ENCODE measurements around the gene TPD52L1. TPM values are rescaled to one million over a fixed set of nuclear protein-coding genes. Genes with fewer than 3 reads are reported as not detected.

Gene TPD52L1
- total RNA-seq, 1 donor from 2014 or later = 200 TPM

GRCh38 chr6:125303512-125303854 lies 149.9 kb downstream of the TPD52L1 start:
- Mint-ChIP-seq H3K4me3 (no peak overlapping the region), H3K9me3 (peaks cover 12% of the 10 kb centered on the region), H3K36me3 (peaks cover 10% of the 10 kb centered on the region), H3K27me3 (ENCODE audit: low read depth) (no peaks in the 10 kb centered on the region), H3K4me1 (peaks cover 45% of the 10 kb centered on the region), H3K27ac (peak overlapping the region; percentile 31)
- no peak for DNase-seq (ENCODE audit: low spot score in 2 of 2, unreplicated experiment in 2 of 2)
- TF ChIP-seq CTCF (IDR thresholded peaks at IDR 0.05; ENCODE audit: unreplicated experiment) = no peak

- DNase-seq (ENCODE audit: low spot score in 2 of 2, unreplicated experiment in 2 of 2) = no peak
- Mint-ChIP-seq H3K4me3 (no peak overlapping the region), H3K4me1 (peaks cover 35% of the 10 kb centered on the region), H3K36me3 (peaks cover 2% of the 10 kb centered on the region), H3K27me3 (ENCODE audit: low read depth) (no peaks in the 10 kb centered on the region), H3K9me3 (peaks cover 12% of the 10 kb centered on the region), H3K27ac (no peak overlapping the region)
- TF ChIP-seq CTCF (IDR thresholded peaks at IDR 0.05; ENCODE audit: unreplicated experiment) = no peak
These were observed 151.5 kb downstream of the TPD52L1 start for GRCh38 chr6:125304970-125305660.

GRCh38 chr6:125306756-125307149 lies 153.2 kb downstream of the TPD52L1 start:
- Mint-ChIP-seq H3K4me1 (peaks cover 30% of the 10 kb centered on the region), H3K27ac (peak overlapping the region; percentile 58), H3K9me3 (peaks cover 12% of the 10 kb centered on the region), H3K4me3 (no peak overlapping the region), H3K36me3 (peaks cover 2% of the 10 kb centered on the region), H3K27me3 (ENCODE audit: low read depth) (no peaks in the 10 kb centered on the region)
- no peak for TF ChIP-seq CTCF (IDR thresholded peaks at IDR 0.05; ENCODE audit: unreplicated experiment)
- DNase-seq (ENCODE audit: low spot score in 2 of 2, unreplicated experiment in 2 of 2) = no peak

- no peak for DNase-seq (ENCODE audit: low spot score in 2 of 2, unreplicated experiment in 2 of 2)
- Mint-ChIP-seq H3K4me1 (peaks cover 30% of the 10 kb centered on the region), H3K36me3 (peaks cover 2% of the 10 kb centered on the region), H3K4me3 (no peak overlapping the region), H3K27ac (no peak overlapping the region), H3K27me3 (ENCODE audit: low read depth) (no peaks in the 10 kb centered on the region), H3K9me3 (peaks cover 12% of the 10 kb centered on the region)
- no peak for TF ChIP-seq CTCF (IDR thresholded peaks at IDR 0.05; ENCODE audit: unreplicated experiment)
These were observed 153.7 kb downstream of the TPD52L1 start for GRCh38 chr6:125307150-125307838.

GRCh38 chr6:125307964-125308615 lies 154.5 kb downstream of the TPD52L1 start:
- peaks cover 2% of the 10 kb centered on the region for H3K36me3 Mint-ChIP-seq
- H3K4me3 Mint-ChIP-seq = no peak overlapping the region
- TF ChIP-seq CTCF (IDR thresholded peaks at IDR 0.05; ENCODE audit: unreplicated experiment) = no peak
- peaks cover 30% of the 10 kb centered on the region for H3K4me1 Mint-ChIP-seq
- H3K27ac Mint-ChIP-seq = peak overlapping the region; percentile 11
- DNase-seq (ENCODE audit: low spot score in 2 of 2, unreplicated experiment in 2 of 2) = no peak
- H3K27me3 Mint-ChIP-seq (ENCODE audit: low read depth) = no peaks in the 10 kb centered on the region
- peaks cover 12% of the 10 kb centered on the region for H3K9me3 Mint-ChIP-seq

Measured in mesothelial cell of epicardium (in vitro differentiated cells).